Hindlimb muscle (tissue), 1 donor: ENCODE measurements around the gene DKK1. TPM values are rescaled to one million over a fixed set of nuclear protein-coding genes. Genes with fewer than 3 reads are reported as not detected.
"Not testable (repeated sequence)": the region's sequence is repeated elsewhere in the genome, so short reads cannot be mapped to it uniquely, and the experiment has no call there.

Experiments used
- DNase-seq: peaks from one replicate; pipeline ENCODE4 v3.0.0-alpha.2; 2013
- polyA plus RNA-seq: library from polyadenylated mRNA; unstranded; fragments of 120-200 nt; gene quantifications from one replicate; pipeline ENCODE4 v1.2.1, GENCODE V29; 2013; ENCODE audit not compliant: insufficient read length

Gene DKK1
- polyA plus RNA-seq, 1 donor = 0.44 TPM

DNA sequence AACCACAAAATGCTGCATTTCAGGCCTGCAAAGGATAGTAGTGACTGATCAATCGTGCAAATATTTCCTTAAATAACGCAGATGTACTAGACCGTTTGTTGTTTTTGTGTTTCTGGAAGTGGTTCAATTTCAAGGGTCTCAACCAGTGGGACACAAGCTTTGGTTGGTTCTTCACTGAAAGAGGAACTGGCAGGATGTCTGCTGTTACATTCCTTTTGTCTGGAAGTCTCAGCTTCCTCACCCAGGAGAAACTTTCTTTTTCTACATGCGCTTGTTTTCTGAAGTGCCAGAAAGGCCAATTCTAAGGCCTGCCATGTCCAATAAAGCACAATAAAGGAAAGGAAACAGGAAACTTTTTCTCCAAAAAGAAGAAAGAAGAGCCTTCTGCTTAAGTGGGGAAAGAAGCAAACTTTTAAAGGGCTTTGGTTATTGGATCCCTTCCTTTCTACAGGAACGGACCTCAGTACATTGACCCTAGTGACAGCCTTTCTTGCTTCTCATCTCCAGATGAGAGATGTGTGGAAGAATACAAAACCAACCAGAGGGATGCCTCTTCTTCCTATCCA, 4.1 kb downstream of the DKK1 start:
- DNase-seq = no peak

GRCh38 chr10:52318822-52319464, 4.9 kb downstream of the DKK1 start:
- DNase-seq = no peak

DNA sequence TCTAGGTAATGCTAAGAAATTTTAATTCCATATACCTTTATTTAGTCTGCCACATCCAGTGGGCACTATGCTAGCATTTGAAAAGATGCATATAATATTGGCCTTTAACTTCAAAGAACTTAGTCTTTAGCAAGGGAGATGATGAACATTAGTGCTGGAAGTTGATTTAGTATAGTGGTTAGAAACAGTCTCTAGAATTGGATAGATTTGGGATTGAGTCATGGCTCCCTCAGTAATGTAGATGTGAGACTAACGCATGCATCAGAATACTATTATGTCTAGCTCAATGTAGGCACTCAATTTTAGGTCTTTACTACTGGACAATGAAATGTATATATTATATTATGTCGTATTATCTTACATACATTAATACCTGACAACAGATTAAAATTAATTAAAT, 5.8 kb downstream of the DKK1 start:
- no peak for DNase-seq

GRCh38 chr10:52322323-52322722, 8.2 kb downstream of the DKK1 start:
- no peak for DNase-seq

DNA sequence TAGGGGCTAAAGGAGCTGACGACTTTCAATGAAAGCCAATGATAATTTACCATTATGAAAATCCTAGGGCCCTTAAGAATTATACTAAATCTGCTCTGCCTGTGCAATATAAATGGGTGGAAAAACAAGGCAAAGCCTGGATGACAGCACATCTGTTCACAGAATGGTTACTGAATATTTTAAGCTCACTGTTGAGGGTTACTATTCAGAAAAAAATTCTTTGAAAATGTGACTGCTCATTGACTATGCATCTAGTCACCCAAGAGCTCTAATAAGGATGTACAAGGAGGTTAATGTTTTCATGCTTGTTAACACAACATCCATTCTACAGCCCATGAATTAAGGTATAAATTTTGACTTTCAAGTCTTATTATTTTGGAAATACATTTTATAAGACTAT, 8.9 kb downstream of the DKK1 start:
- DNase-seq = no peak

GRCh38 chr10:52326382-52326781, 12.3 kb downstream of the DKK1 start:
- no peak for DNase-seq

DNA sequence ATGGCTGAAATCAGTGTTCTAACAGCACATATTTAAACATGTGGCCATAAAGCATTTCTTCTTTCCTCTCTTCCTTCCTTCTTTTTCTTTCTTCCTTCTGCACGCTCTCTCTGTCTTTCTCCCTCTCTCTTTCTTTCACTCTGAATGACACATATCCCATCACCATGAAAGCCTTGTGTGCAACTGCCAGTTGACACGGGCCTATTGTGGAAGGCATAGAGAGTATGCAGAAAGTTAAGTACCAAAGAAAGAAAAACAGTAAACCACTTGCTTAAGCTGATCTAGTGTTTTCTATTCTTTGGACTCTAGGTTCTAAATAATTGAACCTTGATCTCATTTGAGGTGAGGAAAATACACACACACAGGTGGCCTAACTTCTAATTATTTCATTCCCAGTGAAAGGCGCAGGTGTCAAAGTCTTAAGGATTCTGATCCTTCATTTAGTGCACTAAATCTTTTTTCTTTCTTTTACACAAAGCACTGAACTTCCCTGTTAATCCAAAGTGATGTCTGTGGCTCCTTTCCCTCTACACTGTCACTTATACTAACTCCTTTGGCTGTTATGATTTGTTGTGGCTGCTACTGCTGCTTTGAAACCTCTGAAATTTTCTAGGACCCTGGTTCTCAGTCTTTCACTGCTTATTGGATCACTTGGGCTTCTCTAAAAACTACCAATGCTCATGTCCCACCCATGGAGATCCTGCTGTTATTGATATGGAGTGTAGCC, 17.7 kb downstream of the DKK1 start:
- DNase-seq = no peak

GRCh38 chr10:52332815-52333214, 18.7 kb downstream of the DKK1 start:
- DNase-seq = no peak

- no peak for DNase-seq
Observed at GRCh38 chr10:52334595-52334994, 20.5 kb downstream of the DKK1 start.

DNA sequence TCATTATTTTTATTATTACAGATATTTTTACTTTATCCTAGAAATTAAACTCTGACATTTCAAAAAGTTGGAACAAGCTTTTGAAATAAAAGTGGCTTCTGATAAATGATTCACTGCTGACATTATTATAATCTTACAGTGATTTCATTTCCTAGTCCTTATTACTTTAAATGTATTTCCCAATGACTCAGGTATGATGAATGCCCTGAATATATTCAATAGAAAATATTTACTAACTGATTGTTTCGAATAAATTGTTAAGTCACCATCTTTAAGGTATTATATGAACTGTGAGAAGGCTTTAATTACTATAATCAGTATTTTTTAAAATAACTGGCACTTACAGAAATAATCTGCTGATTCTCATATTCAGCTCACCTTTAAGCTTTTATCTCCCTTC, 21.6 kb downstream of the DKK1 start:
- no peak for DNase-seq

- no peak for DNase-seq
Observed at GRCh38 chr10:52337225-52337624, 23.1 kb downstream of the DKK1 start.

DNA sequence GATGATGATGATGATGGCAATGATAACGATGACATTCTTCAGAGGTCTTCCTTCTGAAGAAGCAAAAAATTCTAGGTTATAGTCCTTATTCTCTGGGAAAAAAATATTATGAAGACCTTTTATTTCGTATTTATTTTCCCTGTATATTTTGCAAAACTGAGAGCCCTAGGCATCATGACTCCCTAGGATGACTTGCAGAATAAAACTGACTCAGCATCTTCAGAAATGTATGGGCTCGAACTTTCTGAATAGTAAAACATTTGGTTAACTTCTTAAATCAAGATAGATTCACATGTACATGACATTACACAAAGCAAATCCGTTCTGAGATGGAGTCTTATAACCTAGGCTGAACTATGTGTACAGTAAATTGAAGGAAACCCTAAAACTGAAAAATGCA, 29.4 kb downstream of the DKK1 start:
- no peak for DNase-seq

- no peak for DNase-seq
Observed at GRCh38 chr10:52346394-52347326, 32.6 kb downstream of the DKK1 start.

DNA sequence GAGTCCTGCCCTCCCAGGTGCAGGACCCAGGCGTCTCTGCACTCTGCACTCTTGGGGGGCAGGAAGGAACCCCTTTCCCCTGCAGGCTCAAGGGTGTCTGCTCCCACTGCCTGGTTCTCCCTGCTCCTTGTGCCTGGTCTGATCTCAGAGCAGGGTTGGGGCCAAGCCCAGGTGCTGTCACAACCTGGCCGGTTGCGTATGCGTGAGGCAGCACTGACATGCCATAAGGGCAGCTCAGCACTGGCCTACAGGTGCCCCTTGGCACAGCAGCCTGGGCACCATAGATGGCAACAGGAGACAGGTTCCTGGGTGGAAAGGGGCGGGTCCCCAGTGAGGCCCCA, 33.2 kb downstream of the DKK1 start:
- DNase-seq = no peak

- DNase-seq = no peak
Observed at GRCh38 chr10:52348037-52348564, 34.0 kb downstream of the DKK1 start.

DNA sequence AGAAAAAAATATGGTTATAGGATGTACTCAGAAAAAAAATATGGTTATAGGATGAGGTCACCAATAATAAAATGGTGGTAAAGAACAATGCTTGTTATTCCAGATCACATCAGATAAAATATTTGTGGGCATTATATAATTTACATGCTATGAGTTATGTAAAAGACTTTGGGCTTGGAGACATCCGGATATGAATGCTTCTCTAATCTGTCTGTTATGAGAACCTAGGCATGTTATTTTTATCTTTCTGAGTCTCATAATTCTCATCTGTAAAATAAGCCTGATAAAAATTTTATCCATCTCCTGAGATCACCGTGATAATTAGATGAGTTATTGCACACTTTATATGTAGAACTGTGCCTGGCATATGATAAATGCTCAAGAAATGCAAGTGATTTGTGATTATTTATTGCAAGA, 37.8 kb downstream of the DKK1 start:
- DNase-seq = no peak

DNA sequence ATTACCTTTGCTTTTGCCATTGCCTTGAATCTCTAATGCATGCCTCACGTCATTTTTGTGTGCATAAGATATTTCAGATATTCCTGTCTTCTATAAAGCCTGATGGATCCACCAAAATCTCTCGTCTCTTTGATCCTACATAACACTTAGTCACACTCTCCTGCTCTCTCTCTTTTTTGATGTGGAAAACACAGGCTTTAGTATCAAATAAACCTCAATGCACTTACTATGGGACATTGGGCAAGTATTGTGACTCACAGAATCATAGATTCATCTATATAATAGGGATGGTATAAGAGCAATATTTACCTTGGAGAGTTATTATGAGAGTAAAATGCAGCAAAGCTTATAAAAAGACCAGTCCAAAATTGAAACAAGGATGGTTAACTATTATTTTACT, 39.1 kb downstream of the DKK1 start:
- no peak for DNase-seq

DNA sequence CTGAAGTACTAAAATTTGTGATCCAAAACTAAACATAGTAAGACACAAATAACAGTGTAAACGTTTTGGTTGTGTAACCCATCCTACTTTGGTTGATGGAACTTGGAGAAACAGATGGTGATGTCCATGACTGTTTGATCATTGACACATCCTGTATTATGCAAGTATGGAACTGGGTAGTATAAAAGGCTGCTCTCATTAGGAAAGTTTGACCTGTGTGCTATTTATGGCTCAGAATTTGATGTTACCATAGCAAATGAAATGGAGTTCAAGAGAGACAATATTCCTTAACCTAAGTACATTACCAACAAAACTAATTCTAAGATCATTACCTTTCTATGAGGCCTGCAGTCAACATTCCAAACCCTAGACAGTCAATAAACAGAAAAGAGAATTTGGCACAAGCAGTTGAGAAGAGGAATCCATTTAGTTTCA, 39.9 kb downstream of the DKK1 start:
- DNase-seq = no peak

GRCh38 chr10:52357971-52358370, 43.9 kb downstream of the DKK1 start:
- no peak for DNase-seq

- DNase-seq = no peak
Observed at GRCh38 chr10:52359441-52359840, 45.4 kb downstream of the DKK1 start.

DNA sequence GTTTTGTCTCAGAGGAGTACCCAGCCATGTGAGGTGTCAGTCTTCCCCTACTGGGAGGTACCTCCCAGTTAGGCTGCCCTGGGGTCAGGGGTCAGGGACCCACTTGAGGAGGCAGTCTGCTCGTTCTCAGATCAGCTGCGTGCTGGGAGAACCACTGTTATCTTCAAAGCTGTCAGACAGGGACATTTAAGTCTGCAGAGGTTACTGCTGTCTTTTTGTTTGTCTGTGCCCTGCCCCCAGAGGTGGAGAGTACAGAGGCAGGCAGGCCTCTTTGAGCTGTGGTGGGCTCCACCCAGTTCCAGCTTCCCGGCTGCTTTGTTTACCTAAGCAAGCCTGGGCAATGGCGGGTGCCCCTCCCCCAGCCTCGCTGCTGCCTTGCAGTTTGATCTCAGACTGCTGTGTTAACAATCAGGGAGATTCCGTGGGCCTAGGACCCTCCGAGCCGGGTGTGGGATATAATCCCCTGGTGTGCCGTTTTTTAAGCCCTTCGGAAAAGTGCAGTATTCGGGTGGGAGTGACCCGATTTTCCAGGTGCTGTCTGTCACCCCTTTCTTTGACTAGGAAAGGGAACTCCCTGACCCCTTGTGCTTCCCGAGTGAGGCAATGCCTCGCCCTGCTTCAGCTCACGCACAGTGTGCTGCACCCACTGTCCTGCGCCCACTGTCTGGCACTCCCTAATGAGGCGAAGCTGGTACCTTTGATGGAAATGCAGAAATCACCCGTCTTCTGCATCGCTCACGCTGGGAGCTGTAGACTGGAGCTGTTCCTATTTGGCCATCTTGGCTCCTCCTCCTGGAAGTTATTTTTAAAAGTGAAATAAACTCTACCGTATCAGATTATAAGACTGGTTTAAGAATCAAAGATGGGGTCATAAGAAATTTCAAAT, 51.7 kb downstream of the DKK1 start:
- not testable (repeated sequence) for DNase-seq
